Measurements from ENCODE around the gene FRMPD4.

The FRMPD4 gene

DNA sequence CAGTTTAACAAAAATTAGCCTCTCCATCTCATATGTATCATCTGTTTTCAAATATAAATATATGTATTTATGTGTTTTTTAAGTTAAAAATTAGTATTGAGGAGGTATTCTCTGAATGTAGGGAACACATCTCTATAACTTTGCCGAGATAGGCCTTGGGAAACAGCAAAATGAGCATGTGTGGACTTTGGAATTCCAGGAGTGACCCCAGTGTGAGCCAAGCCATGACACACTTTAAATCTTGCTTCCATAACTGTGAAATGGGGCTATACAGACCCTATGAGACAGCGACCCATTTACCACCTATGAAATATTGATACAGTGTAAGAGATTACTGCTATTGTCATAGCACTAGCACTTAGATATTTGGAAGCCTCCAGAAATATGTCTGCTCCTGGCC is 58.8 kb downstream of the FRMPD4 start:
- no peak for DNase-seq (ENCODE audit: extremely low spot score)
- TF ChIP-seq, protein P1, sequence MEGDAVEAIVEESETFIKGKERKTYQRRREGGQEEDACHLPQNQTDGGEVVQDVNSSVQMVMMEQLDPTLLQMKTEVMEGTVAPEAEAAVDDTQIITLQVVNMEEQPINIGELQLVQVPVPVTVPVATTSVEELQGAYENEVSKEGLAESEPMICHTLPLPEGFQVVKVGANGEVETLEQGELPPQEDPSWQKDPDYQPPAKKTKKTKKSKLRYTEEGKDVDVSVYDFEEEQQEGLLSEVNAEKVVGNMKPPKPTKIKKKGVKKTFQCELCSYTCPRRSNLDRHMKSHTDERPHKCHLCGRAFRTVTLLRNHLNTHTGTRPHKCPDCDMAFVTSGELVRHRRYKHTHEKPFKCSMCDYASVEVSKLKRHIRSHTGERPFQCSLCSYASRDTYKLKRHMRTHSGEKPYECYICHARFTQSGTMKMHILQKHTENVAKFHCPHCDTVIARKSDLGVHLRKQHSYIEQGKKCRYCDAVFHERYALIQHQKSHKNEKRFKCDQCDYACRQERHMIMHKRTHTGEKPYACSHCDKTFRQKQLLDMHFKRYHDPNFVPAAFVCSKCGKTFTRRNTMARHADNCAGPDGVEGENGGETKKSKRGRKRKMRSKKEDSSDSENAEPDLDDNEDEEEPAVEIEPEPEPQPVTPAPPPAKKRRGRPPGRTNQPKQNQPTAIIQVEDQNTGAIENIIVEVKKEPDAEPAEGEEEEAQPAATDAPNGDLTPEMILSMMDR (IDR thresholded peaks at IDR 0.05; ENCODE audit: control extremely low read depth, extremely low read depth, low read depth, missing control alignments) = no peak
- ChIA-PET POLR2A (no interaction called here), CTCF (no interaction called here)

DNA sequence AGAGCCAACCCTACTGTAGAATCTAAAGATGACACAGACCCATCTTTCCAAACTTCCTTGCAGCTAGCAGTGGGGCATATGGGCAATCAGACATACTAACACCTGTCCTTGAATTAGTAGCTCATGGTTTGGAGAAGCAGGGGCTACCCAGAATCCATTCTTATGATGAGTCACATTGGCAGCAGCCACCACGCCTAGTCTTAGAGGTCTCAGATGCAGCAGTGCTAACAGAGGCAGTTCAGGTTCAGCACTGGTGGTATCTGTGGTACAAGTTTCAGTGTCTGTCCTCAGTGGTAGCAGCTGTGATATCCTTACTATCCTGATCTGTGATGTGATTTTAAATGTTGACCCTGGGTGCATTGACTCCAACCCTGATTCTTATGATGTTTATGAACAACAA is 68.1 kb downstream of the FRMPD4 start:
- DNase-seq (ENCODE audit: extremely low spot score) = no peak
- ChIA-PET CTCF (no interaction called here), POLR2A (no interaction called here)
- TF ChIP-seq, protein P1 (IDR thresholded peaks at IDR 0.05; ENCODE audit: control extremely low read depth, extremely low read depth, low read depth, missing control alignments) = no peak

DNA sequence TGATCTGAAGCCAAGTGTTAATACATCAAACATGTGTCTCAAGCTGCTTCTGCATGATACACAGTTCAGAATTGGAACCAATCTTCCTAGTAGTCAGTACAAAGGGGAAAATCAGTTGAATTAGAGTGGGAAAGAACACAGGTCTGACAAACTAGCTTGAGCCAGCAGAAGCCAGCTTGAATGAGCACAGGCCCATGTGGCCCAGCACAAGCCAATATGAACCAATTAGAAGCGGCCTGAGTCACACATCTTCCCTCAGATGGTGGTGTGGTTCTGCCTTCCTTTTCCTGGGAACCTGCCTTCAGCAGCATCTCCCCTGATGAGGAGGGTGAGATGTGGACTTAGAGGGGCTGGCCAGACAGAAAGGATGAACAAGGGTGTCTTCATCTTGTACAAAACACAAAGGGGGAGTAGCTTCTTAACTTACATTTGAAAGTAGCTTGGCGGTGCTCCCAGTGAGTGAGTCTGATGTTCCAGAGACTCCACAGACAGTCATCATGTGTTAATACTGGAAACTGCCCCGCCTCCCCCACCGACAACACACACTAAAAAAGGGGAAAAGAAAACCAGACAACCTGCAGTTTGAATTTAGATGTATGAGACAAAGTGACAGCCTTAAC is 72.0 kb downstream of the FRMPD4 start:
- ChIA-PET POLR2A (no interaction called here), CTCF (no interaction called here)
- no peak for DNase-seq (ENCODE audit: extremely low spot score)
- TF ChIP-seq, protein P1 (IDR thresholded peaks at IDR 0.05; ENCODE audit: control extremely low read depth, extremely low read depth, low read depth, missing control alignments) = no peak

DNA sequence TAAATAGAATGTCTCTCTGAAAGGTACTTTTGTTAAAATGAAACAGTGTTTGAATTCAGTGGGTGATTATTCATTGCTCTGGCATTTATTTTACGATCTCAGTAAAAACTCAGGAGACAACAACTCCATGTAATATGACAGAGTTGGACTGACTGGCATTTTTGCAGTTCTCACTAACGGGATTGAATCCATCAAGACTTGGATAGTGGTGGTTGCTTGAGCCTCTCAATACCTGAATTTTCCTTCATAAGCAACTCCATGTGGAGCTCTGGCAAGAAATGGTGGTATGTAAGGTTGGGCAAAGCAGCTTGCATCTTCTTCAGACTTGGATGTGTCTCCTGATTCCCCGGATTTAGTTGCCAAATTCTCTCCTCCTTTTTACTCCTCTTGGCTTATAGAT is 72.7 kb downstream of the FRMPD4 start:
- POLR2A ChIA-PET = no interaction called here
- TF ChIP-seq, protein P1 (IDR thresholded peaks at IDR 0.05; ENCODE audit: control extremely low read depth, extremely low read depth, low read depth, missing control alignments) = no peak
- CTCF ChIA-PET = no interaction called here
- no peak for DNase-seq (ENCODE audit: extremely low spot score)

DNA sequence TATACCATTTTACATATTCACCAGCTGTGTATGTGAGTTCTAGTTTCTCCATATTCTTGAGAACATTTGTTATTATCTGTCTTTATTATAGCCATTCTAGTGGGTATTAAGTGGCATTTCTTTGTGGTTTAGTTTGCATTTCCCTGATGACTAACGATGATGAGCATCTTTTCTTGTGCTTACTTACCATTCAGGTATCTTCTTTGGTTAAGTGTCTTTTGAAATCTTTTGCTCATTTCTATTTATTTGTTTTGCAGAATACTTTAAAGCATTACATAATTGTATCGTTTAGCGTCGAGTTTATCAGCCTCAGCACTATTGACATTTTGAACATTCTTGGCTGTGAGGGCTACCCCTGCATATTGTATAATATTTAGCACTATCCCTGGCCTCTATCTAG is 85.4 kb downstream of the FRMPD4 start:
- DNase-seq (ENCODE audit: extremely low spot score) = no peak
- TF ChIP-seq, protein P1 (IDR thresholded peaks at IDR 0.05; ENCODE audit: control extremely low read depth, extremely low read depth, low read depth, missing control alignments) = no peak
- ChIA-PET POLR2A (no interaction called here), CTCF (no interaction called here)

DNA sequence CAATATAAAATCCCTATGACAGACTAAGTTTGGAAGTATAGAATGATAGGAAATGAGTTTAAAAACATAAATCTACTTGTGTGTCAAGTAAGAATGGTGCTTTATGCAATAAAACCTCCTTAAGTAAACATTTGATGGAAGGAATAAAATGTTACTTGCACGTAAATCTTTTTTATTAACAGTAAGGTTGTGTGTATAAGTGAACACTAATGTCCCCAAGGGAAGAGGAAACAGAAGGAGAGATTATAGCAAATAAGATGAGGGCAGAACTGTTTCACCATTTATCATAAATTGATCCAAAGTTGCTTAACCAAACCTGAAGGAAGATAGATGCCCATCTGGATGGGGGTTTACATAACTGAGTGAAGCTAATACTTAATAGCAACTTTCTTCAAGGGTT is 86.8 kb downstream of the FRMPD4 start:
- no peak for DNase-seq (ENCODE audit: extremely low spot score)
- ChIA-PET CTCF (no interaction called here), POLR2A (no interaction called here)
- TF ChIP-seq, protein P1 (IDR thresholded peaks at IDR 0.05; ENCODE audit: control extremely low read depth, extremely low read depth, low read depth, missing control alignments) = no peak

All from GM10248 (cell line).